Stimulated activated CD8-positive, alpha-beta memory T cell treated with anti-CD3 and anti-CD28 coated beads, Interleukin-15, amount 100 ng/mL, for 24 hours (primary cell): ENCODE data around the gene C5AR1.
"Not testable (repeated sequence)": the region's sequence is repeated elsewhere in the genome, so short reads cannot be mapped to it uniquely, and the experiment has no call there.

Experiments used
- DNase-seq: peaks from one replicate; pipeline ENCODE4 v3.0.0-alpha.2; 2020; ENCODE audit warnings: low read depth

The C5AR1 gene

DNA sequence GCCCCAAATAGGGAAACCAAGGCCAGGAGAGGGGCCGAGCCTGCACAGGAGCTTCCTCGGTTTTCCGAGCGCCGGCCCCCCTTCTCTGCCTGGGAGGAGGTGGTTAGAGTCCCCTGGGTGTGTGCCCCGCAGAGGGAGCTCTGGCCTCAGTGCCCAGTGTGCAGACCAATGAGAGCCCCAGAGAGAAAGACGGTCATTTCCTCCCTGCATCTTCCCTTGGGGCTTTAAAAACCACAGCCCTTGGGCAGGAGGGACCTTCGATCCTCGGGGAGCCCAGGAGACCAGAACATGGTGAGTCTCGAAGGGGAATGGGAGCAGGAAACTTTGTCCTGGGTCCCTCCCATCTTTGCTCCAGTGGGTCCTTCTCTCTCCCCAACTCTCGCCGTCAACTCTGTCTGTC is at the start of gene C5AR1:
Gene C5AR1 (plus strand): TSS at position 254 of the 400 bp plus-strand sequence. CDS start 35 bp downstream, at position 289.
- no peak for DNase-seq

GRCh38 chr19:47260476-47260875 is 49.2 kb upstream of the C5AR1 start:
- DNase-seq = no peak

DNA sequence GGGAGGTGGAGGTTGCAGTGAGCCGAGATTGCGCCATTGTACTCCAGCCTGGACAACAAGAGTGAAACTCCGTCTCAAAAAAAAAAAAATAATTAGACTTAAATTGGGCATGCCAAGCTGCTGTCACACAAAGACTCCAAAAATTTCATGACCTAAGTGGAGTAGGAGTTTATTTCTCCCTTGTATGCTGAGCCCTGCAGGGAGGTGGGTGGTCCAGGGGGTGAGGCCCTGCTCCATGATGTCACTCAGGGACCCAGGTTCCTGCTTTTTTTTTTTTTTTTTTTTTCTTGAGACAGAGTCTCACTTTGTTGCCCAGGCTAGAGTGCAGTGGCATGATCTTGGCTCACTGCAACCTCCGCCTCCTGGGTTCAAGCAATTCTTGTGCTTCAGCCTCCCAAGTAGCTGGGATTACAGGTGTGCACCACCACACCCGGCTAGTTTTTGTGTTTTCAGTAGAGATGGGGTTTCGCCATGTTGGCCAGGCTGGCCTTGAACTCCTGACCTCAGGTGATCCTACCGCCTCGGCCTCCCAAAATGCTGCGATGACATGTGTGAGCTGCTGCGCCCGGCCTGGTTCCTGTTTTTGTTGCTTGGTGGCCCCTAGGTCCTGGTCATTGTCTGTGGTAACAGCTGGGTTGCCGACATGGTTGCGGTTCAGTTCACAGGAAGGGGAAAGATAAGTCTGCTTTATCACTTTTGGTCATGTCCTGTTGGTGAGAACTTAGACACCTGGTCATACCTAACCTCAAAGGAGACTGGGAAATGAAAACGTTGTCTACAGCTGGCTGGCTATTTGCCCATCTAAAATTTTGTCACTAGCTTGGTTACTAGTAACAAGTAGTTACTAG is 47.5 kb upstream of the C5AR1 start:
- DNase-seq = not testable (repeated sequence)

GRCh38 chr19:47264629-47265028 is 45.0 kb upstream of the C5AR1 start:
- DNase-seq = no peak

DNA sequence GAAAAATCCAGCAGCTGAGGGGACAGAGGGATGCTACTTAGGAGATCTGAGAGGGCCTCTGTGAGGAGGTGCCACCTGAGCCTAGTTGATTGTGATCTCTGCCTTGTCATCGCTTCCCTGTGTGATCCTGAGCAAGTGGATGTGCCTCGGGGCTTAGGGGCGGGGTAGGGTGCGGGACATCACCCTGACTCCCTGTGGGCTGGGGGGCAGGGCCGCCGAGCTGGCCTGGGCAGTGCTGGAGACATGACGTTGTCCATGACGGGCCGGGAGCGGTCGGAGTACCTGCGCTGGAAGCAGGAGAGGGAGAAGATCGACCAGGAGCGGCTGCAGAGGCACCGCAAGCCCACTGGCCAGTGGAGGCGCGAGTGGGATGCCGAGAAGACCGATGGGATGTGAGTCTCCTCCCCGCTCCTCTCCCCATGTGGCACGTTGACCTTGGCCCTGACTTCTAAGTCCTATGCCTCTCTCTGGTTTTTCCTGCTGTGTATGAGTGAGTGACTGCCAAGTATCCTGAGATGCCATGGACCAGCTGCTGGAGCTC is 43.2 kb upstream of the C5AR1 start:
- no peak for DNase-seq

DNA sequence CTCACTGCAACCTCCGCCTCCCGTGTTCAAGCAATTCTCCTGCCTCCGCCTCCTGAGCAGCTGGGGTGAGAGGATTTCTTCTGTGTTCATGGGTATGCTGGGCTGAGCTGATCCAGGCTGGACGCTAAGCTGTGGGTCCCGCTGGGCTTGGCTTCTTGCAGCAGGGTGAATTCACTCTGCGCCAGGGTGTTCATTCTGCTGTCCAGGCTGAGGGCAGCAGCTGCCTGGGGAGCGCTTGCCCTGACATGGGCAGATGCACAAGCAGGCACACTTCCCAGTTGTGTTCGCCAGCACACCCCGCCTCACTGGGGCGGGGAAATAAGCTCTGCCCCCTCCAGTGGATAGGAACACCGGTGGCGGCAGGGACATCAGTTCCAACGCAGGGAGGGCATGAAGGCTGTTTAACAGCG is 42.3 kb upstream of the C5AR1 start:
- no peak for DNase-seq

DNA sequence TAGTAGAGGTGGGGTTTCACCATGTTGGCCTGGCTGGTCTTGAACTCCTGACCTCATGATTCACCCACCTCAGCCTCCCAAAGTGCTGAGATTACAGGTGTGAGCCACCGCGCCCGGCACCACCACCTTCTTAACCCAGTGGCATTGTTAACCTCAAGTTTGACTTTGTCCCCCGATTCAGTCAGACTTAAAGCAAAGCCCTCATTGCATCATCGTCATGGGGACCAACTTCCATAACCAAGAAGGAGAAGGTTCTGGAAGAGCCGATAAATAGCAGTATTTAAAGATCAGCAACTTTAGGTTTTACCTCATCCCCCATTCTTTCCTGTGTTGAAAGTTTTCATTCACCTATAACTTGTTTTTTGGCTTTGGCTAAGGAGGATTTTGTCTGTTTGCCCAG is 41.6 kb upstream of the C5AR1 start:
- no peak for DNase-seq

DNA sequence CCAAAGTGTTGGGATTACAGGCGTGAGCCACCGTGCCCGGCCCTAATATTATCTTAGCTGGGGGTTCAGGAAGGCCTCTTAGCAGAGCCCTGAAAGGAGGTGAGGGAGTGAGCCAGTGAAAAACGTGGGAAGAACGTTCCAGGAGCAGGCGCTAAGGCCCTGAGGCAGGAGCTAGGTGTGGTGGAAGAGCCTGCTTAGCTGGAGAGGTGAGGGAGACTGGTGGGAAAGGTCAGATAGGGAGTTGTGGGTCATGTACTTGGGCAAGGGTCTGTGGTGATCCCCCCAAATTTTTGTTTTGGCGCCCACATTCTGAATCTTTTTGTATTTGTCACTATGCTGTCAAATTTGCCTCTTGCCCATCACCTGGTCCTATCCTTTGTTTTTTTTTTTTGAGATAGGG is 40.1 kb upstream of the C5AR1 start:
- no peak for DNase-seq

DNA sequence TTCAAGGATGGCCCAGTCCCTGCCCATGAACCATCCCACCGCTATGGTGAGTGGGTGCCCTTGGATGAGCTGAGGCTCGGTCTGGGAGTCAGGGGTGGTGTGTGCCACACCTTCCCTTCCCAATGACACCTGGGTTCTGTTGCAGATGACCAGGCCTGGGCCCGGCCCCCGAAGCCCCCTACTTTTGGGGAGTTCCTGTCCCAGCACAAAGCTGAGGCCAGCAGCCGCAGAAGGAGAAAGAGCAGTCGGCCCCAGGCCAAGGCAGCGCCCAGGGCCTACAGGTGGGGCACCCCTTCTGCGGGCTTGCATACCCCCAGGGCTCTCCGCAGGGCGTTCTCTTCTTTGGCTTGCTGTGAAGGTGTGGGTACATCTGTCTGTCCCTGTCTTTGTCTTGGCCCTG is 39.3 kb upstream of the C5AR1 start:
- no peak for DNase-seq

DNA sequence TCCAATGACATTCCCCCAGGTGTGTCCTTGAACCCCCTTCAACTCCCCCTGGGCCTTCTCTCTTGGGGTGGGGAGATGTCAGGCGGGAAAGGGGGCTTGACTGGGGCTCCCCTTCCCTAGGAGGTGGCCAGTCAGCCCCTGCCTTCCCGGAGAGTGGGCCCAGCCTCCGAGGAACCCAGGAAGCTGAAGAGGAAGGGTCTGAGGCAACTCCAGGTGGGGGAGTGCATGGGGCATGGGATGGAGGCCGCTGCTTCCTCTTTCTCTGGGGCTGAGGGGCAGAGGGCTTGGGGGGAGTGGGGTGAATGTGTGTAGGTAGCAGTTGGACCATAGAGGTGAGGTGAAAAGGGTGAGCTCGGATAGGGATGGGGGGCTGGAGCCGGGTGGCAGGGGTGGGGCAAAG is 37.7 kb upstream of the C5AR1 start:
- DNase-seq = no peak

DNA sequence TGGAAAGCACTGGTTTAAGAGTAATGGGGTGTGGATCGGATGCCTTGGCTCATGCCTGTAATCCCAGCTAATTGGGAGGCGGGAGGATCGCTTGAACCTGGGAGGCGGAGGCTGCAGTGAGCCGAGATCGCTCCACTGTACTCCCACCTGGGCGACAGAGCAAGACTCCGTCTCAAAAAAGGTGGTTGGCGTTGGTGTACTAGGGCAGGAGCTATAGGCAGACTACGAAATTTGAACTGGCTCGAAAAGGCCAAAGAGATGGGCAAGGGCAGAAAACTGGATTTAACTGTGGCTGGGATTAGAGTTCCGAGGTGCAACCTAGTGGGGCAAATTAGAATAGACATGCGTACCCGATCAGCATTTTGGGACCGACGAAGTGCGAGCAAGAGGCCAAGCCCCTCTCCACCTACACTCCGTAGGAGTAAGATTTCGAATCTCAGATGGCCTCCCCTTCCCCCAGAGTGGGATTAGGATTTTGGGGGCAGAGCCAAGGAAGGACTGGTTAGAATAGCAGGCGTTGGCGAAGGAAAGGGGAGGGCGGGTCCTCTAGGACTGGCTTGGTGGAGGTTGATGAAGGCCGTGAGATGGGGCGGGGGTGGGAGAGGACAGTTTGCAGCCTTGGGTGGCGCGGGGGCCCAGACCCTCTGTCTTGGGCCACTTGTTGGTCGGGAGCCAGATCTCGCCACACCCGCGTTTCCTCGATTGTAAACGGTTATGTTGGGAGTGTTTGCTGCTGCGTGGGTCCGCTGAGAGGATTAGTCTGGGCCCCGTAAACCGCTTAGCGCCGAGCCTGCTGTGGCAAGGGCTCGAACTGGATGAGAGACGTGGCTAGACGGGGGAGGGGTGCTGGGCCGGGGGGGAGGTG is 37.0 kb upstream of the C5AR1 start:
- DNase-seq = no peak

GRCh38 chr19:47273313-47274070 is 36.2 kb upstream of the C5AR1 start:
- DNase-seq = peak; percentile 56

DNA sequence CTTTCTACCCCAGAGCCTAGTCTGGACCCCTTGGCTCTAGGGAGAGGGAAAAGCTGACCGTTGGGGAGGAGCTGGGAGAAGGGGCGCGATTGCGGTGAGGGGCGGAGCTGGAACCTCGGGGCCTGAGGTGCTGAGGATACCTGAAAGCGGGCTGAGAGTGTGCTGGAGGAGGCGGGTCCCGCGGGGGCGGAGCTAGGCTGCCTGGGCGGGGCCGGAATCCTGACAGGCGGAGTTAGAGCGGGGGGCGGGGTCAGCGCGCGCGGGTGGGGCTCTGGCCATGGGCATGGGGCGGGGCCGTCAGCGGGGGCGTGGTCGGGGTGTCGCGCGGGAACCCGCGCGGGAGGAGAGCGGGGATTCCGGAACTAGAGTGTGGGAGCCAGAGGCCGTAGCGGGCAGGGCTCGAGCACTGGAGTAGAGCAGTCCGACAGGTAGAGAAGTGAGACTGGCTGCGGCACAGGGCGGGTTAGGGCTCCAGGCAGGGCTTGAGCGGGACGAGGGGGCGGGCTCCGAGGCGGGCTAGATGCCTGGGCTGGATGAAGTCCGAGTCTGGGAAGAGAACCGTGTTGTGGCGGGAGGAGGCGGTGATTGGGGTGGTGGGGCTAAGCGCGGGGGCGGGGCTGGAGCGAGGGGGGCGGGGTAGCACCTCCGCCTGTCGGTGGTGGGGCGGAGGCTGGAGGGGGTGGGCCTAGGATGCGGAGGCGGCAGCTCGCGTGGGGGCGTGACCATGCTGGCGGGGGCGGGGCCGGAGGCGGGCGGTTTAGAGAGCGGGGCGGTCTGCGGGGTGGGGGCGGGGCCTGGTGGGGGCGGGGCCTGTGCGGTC is 35.4 kb upstream of the C5AR1 start, which contains the start of gene INAFM1:
Gene INAFM1 (plus strand): TSS at position 815 of the 820 bp plus-strand sequence. CDS start 35 bp downstream, outside the sequence.
- peak; percentile 100 for DNase-seq

- DNase-seq = no peak
These were observed 34.5 kb upstream of the C5AR1 start for GRCh38 chr19:47274891-47275761.

DNA sequence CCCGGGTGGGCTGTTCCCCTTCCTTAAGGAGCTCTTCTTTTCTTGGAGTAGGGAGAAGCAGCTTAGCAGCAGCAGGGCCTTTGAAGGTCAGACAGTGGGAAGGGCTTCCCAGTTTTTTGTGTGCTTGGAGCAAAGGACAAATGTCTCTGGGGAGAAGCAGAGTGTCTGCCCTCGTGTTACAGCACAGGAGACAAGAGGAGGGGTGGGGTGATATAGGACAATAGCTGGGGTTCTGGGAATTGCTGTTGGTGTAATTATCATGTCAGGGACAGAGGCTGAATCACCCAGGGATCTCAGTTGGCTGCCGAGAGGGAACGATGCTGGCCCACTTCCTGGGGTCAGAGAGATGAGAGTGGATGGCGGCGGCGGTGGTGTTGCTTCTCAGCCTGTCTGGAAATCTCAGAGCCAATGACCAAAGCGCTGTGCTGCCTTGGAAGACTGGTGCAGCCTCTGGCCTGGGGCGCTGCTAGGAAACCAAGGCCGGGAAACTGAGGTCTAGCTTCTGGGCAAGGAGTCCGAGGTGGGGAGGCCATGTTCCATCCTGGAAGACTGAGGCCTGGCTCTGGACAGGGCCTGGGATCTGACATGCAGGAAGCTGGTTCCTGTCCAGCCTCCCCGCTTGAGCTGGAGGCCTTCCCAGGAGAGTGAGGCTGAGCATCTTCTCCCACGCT is 33.7 kb upstream of the C5AR1 start:
- DNase-seq = no peak

DNA sequence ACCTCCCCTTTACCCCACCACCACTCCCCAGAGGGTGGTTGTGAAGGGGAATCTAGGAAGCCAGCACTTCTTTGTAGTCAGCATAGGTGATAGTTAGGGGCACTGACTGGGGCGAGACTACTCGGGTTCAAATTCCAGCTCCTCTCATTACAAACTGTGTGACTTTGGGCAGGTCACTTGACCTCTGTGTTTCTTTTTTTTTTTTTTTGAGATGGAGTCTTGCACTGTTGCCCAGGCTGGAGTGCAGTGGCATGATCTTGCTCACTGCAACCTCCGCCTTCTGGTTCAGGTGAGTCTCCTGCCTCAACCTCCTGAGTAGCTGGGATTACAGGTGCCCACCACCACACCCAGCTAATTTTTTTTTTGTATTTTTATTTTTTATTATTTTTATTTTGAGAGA is 33.1 kb upstream of the C5AR1 start:
- DNase-seq = not testable (repeated sequence)

DNA sequence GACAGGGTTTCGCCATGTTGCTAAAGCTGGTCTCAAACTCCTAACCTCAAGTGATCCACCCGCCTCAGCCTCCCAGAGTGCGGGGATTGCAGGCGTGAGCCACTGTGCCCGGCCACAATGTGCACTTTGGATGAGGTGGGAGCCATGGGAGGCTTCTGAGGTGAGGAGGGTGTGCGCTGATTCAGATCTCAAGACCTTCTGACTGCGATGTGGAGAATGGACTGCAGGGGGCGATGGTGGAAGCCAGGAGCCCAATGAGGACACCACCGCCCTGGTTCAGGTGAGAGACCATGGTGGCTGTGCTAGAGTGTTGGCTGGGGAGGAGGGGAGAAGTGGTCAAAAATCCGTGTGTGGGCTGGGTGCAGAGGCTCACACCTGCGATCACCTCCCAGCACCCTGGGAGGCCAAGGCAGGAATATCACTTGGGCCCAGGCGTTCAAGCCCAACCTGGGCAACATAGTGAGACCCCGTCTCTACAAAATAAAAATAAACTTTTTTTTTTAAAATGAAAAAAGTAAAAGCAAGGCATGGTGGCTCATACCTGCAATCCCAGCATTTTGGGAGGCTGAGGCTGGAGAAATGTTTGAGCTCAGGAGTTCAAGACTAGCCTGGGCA is 29.4 kb upstream of the C5AR1 start:
- no peak for DNase-seq

GRCh38 chr19:47283405-47284059 is 26.1 kb upstream of the C5AR1 start:
- no peak for DNase-seq
